GM18867 (cell line): ENCODE data around the gene ATXN10.

Source experiments
- ATAC-seq: cut with Tn5 transposase; IDR thresholded peaks from one replicate; pipeline ENCODE4 v1.9.1; 2021; ENCODE audit warnings: mild to moderate bottlenecking, moderate library complexity; ENCODE audit not compliant: unreplicated experiment

ATXN10 gene

DNA sequence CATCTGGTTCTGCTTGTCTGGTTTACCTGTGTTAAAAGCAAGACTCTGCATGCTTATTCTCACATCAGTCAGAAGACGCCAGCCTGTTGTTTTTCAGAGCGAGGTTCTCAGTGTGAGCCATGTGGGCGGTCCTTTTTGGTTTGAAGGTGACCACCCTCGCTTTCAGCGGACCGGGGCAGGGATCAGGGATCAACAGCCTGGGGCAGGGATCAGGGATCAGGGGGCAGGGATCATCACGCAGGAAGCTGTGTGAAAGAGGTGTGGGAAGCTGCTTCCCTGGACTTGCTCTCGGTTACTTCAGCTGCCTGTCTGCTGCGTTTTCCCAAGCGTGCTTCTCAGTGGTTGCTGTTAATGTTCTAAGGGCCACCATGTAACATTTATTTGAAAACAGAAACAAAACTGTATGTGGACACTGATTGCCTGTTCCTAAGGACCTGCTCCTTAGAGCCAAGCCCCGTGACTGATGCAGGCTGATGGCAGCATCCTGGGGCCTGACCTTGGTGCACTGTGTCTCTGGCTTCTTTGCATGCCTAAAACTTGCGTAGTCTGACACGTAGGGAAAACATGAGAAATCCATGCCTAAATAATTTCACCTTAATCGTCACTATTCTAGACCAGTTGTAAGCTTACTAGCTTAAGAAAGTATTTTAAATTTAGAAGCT, 146.9 kb downstream of the ATXN10 start:
- no peak for ATAC-seq

DNA sequence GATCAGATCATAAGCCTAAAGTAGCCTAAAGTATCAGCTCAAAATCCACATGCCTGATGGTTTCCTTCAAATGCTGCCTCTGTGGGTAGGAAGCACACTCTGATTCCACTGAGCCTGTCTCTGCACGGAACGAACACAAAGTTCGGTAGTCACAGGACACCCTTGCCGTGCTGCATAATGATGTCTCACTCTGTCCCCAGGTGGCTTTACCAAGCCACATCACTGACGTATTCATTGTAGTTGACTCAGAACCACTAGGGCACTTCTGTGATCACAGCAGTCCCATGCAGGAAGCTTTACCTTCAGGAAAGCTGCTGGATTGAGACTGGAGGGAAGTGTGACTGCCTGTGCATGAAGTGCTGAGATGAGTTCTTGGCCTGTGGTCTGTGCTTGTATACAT, 147.7 kb downstream of the ATXN10 start:
- ATAC-seq = no peak

DNA sequence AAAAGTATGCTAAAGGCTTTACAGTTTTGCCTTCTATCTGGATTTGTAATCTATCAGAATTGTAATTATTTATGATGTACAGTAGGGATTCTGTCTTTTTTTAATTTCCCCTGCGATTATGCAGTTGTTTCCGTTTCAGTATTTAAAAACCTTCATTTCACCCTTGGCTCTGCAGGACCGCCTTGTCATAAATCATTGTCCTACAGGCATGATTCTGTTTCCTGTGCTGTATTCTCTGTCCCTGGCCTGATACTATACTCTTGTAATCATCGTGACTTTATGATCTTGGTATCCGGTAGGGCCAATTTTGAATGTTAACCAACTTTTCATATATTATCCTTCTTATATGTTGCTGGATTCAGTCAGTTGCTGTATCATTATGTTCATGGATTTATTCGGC, 151.7 kb downstream of the ATXN10 start:
- ATAC-seq = no peak

DNA sequence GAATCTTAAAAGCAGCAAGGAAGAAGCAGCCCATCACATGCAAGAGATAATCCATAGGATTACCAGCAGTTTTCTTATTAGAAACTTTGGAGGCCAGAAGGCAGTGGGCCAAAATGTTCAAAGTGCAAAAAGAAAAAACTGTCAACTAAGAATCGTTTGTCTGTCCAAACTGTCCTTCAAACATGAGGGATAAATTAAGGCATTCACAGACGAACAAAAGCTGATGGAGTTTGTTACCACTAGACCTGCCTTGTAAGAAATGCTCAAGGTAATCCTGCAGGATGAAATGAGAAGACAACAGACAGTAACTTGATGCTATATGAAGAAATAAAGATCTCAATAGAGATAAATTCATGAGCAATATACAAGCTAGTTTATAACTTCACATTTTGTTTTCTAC, 154.9 kb downstream of the ATXN10 start:
- ATAC-seq = no peak

DNA sequence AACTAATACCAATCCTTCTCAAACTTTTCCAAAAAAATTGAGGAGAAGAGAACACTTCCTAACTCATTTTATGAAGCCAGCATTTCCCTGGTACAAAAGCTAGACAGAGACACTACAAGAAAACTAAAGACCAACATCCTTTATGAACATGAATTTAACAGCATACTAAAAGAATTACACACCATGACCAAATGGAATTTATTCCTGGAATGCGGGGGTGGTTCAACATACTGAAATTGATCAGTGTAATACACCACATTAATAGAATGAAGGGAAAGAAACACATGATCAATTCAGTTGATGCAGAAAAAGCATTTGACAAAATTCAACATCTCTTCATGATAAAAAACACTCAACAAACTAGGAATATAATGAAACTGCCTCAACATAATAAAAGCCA, 157.2 kb downstream of the ATXN10 start:
- ATAC-seq = no peak

DNA sequence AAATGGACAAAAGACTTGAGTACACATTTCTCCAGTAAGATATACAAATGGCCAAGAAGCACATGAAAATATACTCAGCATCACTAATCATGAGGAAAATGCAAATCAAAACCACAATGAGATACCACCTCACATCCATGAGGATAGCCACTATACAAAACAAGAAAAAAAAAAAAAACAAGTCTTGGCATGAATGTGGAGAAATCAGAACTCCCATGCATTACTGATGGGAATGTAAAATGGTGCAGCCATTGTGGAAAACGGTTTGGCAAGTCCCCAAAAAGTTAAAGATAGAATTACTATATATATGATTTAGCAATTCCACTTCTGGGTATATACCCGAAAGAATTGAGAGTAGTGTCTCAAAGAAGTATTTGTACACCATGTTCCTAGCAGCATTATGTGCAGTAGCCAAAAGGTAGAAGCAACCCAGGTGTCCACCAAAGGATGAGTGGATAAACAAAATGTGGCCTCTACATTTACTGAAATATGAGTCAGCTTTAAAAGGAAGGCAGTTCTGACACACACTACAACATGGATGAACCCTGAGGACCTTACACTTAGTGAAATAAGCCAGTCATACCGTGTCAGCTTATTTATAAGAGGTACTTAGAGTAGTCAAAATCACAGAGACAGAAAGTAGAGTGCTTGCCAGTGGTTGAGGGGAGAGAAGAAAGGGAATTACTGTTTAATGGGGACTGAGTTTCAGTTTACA, 159.1 kb downstream of the ATXN10 start:
- ATAC-seq = no peak

DNA sequence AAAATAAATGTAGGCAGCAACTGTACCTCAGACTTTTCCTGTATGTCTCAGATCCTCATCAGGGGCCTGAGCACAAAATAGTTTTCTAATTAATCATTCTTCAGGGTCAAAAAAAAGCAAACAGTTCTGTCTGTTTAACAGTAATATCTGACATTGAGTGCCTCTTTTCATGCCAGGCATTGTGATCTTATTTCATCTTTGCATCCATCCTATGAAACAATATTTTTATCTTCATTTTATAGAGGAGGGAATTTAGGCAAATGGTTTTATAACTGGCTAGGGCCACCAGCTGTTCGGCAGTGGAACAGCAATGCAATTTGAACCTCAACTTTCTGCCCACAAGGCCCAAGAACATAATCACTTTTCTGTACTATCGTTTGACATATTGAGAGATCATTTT, 159.8 kb downstream of the ATXN10 start:
- no peak for ATAC-seq

DNA sequence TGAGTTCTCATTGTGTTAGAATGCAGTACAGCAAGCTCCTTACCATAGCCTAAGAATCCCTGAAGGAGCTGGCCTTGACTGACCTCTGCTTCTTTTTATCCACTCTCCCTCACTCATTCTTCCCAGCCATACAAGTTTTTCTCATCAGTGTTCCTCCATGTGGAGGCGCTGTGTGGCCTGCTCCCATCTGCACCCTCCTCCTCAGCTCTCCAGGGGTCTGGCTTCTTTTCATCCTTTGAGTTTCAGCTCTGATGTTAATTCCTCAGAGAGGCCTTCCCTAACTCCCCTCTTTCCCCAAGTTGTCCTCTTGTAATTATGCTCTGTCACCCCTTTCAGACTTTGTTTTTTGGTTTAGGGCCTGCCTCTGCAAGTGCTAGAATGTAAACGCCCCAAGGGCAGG, 160.5 kb downstream of the ATXN10 start:
- no peak for ATAC-seq

DNA sequence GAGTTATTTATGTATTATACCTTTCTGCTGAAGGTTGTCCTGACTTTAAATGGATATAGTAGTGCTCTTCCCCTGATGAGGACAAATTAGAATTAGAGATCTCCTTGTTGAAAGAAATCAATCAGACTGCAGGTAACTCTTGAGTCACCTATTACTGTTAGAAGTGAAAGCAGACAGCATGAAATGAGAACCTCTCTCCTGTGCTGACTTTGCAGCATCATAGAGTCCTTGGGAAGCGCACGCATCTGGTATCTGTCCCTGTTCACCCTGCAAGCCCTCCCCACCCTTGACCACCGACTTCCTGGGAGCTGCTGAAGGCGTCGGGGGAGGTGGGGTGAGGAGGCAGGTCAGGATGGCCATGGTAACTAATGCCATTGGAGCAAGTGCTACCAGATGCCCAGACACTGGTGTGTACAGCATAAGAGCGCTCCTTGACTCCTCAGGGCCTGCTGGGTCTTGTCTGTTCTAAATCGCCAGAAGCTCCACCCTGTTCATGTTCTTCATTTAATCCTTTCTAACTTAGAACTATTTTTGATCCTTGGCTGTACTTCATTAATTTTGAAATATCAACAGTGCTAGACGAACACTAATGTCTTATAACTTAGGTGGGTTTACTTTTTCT, 161.4 kb downstream of the ATXN10 start:
- ATAC-seq = no peak

DNA sequence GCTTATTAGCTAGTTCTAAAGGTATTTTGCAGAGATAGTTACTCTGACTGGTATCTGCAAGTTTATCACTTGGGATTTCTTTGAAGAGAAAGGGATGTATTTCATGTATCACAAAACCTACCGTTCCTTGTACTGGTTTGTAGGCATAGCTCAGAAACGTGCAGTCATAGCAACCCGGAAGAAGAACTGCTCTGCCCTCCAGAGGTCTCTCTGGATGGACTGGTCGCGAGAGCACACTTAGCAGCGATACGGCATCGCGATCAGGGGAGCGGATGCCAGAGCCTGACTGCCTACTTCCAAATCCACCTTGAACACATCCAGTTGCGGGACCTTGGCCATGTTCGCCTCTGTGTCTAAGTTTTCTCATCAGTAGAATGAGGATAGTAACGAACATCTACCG, 162.0 kb downstream of the ATXN10 start:
- no peak for ATAC-seq

DNA sequence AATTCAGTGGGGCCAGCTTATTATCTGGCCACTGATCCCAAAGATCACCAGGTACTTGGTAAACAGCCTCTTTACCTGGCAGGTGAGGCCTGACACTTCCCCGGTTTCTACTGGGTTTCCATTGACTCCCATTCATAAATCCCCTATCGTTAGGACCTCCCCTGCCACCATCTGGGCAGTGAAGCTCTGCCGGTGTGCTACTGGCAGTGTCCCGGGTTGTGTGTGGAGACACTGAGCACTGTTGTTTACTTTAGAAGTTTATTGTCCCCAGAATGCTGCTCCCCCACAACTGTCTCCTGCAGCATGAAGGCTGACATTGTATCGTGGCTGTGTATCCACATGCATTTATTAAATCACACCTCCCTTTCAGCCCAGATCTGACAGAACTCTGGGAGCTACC, 162.6 kb downstream of the ATXN10 start:
- no peak for ATAC-seq

DNA sequence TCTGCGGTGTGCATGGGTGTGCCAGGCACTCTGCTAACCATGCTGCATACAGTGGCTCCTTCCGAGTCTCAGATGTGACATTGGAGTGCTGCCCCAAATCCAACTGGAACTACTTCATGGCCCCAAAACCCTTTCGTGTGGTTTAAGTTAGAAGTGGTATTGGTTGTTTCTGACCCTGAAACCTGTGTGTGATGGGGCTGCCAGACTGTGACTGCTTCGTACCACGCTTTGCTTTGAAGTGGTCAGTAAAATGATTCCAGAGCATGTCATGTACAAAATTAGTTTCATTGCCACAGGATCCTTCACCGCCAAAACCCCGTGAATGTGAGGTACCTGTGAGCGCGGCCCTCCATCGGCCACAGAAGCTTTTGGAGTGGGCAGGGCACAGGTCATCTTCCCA, 163.2 kb downstream of the ATXN10 start:
- no peak for ATAC-seq

DNA sequence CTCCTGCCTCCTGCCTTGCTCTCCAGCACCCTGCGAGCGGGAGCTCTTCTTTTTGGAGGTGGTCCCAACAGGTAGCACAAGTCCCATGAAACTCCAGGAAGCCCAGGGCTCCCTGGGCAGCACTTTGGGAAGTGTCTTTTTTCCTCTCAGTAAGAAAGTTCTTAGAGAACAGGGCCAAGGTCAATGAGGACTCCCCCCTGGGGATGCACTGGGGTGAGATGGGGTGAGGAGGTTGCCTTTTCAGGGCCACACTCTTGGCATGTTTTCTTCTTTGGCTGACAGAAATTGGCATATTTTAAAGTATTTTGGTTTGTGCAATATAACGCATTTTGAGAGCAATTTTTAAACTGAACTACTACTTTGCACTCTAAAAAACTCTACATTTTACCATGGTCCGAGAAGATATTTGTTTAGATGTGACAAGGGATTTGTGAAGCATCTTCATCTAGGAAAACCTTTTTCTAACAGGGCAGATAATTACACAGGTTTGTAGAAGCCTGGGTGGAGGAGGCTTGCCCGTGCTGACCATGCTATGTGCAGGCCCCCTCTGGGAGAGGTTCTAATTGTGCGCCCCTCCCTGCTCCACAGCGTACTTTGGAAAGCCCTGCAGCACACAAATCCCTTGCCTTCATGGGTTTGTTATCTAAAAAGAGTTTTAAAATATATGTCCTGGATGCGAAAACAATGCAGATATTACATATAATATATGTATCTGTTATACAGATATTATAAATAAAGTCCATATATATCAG, 165.0 kb downstream of the ATXN10 start:
- ATAC-seq = no peak

DNA sequence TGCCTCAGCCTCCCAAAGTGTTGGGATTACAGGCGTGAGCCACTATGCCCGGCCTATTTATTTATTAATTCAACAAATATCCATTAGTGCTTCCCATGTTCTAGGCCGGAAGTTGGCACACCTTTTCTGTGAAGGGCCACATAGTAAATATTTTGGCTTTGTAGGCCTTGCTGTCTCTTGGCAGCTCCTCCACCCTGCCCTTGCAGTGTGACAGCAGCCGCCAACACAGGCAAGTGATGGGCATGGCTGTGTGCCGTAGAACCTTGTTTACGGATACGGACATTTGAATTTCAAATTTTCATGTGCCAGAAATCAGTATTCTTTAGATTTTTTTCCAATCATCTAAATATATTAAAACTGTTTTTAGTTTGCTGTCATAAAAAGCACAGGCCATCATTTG, 165.9 kb downstream of the ATXN10 start:
- no peak for ATAC-seq

DNA sequence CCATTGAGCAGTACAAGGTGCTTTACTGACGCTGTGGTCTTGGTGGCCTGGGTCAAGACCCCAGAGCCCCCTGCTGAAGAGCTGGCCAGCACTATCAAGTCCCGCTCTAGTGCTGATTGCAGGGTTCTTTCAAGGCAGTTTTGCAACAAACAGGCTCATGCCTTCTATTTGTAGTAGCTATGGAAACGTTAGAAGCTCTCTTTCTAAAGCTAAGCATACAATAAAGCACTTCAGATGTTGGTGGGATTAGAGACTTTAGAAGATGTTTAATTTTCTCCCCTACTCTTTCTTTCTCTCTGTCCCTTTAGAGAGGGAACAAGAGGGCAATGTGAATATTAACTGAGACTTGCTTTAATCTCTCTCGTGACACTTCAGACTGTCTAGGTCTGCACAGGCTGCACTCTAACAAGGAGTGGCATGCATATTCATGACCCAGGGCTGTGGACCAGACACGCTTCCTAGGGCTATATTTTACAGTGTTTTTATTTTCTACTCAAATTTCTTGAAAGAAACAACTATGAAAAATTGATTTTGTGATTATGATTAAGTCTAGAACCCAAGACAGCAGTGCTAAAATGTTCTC, 166.8 kb downstream of the ATXN10 start:
- ATAC-seq = no peak

DNA sequence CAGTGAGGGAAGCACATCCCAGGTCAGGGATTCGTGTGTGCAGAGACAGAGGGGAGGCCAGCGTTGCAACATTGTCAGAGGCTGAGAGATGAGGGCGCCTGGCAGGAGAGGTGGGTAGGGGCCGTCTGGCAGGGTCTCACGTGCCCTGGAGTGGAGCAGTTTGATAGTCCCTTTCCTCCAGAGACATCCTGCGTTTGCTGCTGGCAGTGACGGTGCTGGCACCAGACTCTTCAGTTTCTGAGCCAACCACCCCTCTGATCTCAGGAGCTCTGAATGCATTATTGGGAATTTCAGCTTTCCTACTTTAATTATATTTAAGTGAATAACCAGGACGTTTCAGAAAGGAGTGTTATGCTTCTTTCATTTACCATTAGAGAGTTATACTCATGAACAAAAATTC, 168.8 kb downstream of the ATXN10 start:
- no peak for ATAC-seq

DNA sequence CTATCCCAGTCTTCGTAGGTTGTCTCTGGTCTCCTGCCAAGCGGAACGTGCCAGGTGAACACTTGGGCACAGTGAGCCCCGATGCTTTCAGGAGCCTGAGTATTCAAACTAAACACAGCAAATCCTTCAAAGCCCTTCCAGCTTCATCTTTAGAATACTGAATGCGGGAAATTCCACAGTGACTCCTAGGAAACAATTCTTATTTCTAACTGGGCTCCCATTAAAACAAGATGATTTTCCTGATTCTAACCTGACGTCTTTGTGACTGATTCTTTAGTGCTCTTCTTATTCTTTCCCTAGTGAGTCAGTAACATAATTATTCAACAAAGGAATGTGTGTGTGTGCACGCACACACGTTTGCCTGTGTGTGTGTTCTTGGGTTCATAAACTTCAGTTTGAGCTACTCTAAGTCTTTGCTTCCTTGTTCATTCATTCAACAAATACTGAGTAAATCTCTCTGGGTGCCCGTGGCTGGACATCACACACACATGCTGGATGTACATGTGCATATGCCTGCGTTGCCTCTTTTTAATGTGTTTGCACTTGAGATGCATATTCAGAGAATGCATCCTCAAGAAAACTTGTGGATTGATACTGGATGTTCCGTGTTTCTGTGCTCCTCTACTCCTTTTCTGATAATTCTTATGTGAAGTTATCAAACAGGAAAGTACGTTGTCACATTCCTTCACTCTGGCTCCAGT, 170.8 kb downstream of the ATXN10 start:
- no peak for ATAC-seq

DNA sequence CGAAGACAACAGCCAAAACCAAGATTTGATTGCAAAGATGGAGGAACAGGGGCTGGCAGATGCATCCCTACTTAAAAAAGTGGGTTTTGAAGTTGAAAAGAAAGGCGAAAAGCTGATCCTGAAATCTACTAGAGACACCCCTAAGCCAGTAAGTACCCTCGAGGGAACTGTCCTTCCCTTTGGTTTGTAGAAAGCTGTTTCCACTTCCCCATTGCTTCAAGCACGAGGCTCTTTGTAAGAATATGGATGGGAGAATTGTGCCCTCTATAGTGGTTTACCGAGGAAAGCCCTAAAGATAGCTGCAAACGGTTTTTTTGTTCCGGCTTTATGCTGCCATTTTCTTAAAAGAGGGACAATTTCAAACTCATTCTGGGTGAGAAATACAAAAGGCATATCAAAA, 171.4 kb downstream of the ATXN10 start:
- no peak for ATAC-seq

DNA sequence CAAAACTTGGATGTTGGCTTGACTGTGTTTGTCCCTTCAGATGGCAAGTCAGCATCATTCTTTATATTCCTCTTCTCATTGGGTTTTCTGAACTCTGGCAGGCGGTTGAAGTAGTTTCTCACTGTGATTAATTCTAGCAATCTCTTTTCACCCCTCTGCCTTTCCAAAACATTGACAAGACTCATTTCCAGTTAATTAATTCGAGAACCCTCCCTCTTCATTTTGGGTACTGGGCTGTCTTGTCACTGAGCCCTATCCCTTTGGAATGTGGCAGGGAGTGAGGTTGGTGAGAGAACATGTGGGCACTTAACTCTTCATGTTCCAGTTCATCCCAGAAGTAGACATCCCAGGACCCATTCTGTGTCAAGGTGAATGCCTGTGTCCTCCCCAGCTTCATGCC, 172.4 kb downstream of the ATXN10 start:
- ATAC-seq = no peak

DNA sequence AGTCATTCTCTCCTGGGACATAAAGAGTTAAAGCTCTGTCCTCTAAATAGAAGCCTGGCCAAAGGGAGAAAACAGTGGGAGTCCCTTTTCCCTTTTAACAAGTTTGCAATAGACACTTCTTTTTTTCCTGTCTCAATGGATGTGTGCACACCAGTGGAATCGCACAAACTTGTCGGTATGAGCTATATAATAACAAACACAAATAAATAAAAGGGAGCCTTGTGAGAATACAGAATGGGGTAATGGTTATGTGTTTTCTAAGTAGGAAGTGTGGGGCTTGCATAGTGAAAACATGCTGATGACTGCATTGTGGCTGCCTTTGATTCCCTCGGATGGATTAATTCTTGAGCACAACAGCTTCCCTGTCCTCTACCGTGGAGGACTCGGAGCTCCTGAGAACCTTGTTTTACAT, 173.4 kb downstream of the ATXN10 start:
- ATAC-seq = no peak

DNA sequence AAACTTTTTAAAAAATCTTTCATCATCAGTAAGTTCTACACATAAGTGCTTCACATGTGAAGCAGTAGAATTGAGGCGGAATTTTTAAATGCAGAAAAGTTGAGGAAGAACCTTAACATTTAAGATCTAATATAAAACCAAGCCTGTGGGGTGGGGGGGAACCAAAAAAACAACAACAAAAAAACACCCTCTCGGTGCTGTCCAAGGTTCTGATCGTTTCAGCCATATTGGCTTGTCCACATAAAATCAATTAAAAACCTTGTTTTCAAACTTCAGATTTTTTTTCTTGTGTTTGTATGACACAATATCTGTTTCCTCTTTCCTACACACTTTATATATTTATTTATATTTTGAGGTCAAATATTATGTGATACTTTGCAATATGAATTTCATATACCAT, 175.3 kb downstream of the ATXN10 start:
- ATAC-seq = no peak
